ENCODE measurements around the gene COG4.

- TF ChIP-seq, protein P1, sequence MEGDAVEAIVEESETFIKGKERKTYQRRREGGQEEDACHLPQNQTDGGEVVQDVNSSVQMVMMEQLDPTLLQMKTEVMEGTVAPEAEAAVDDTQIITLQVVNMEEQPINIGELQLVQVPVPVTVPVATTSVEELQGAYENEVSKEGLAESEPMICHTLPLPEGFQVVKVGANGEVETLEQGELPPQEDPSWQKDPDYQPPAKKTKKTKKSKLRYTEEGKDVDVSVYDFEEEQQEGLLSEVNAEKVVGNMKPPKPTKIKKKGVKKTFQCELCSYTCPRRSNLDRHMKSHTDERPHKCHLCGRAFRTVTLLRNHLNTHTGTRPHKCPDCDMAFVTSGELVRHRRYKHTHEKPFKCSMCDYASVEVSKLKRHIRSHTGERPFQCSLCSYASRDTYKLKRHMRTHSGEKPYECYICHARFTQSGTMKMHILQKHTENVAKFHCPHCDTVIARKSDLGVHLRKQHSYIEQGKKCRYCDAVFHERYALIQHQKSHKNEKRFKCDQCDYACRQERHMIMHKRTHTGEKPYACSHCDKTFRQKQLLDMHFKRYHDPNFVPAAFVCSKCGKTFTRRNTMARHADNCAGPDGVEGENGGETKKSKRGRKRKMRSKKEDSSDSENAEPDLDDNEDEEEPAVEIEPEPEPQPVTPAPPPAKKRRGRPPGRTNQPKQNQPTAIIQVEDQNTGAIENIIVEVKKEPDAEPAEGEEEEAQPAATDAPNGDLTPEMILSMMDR (IDR thresholded peaks at IDR 0.05; ENCODE audit: low read depth, low read length) = no peak
- TF ChIP-seq EZH2phosphoT487 (IDR thresholded peaks at IDR 0.05; ENCODE audit: low read depth) = no peak
Measured at GRCh38 chr16:70565053-70565452, 41.7 kb upstream of the COG4 start.
